ENCODE data around the gene TSPO. TPM values are rescaled to one million over a fixed set of nuclear protein-coding genes. Genes with fewer than 3 reads are reported as not detected.

TSPO gene
- total and polyA plus RNA-seq, 2 of the 8 experiments (the other 6 are each of a cell fraction or from before 2014, with no cell fraction given): 19.9 to 51.5 TPM

DNA sequence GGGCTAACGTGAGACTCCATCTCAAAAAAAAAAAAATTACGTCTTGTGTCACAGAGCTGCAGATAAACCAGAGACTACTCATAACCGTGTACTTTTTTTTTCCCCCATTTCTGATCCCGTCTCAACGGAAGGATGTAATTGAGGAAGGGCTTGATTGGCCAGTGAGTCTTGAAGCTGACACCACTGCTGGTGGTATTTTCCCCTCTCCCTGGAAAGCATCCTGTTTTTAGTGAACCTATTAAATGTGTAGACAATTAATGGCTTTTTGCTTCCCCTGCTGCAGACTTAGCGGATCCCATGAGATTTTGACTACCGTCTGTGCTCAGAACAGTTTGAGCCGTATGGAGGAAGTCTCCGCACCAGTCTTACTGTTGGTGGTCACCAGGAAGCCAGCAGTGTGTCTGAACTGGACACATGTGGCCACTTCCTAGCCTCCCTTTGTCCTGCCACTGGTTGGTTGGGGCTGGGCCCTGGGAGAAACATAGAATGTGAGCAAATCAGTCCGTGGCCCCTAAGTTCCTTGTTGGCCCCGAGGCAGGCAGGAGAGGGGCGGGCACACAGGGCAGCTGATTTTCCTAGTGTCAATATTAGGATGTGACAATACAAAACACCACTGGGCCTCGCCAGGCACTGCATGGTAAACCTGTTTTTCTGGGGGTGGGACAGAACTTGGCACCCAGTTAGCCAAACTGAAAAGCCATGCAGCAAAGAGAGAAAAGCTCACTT is 37.7 kb upstream of the TSPO start:
- no peaks in the 10 kb centered on the region for H3K9me3 ChIP-seq (ENCODE audit: insufficient read depth in 2 of 2, low read depth in 1 of 2, low read length in 1 of 2)
- no peaks in the 10 kb centered on the region for H3K79me2 ChIP-seq (ENCODE audit: control insufficient read depth in 1 of 2, insufficient read depth in 2 of 2, low read length in 2 of 2)
- no peak overlapping the region for H3K4me2 ChIP-seq (ENCODE audit: insufficient read depth in 1 of 2, low read depth in 2 of 2, low read length in 2 of 2)
- ChIA-PET POLR2A (ENCODE audit: partially characterized antibody) (interaction anchor here (1.0 to 1.9 kb wide), 2 partner anchors 13 to 18 kb away, joined by 4 read pairs; no protein-coding TSS in a partner anchor), CTCF (ENCODE audit: partially characterized antibody) (interaction anchor here (0.6 to 3.2 kb wide), 8 partner anchors 13 to 118 kb away, joined by 3 to 10 read pairs (median 3); no protein-coding TSS in a partner anchor)
- H3K4ac ChIP-seq (replicated peaks; ENCODE audit: insufficient read length, low read depth, low read length): no peak overlapping the region
- no peak overlapping the region for H4K91ac ChIP-seq (replicated peaks; ENCODE audit: insufficient read length, low read length)
- no peak overlapping the region for H4K8ac ChIP-seq (ENCODE audit: extremely low read depth, insufficient read depth, low read length)
- no peak overlapping the region for H3K4me3 ChIP-seq (ENCODE audit: extremely low read depth in 1 of 4, insufficient read depth in 2 of 4, low read depth in 3 of 4, low read length in 4 of 4)
- H2AFZ ChIP-seq (ENCODE audit: low read length): no peak overlapping the region
- peaks cover 3 to 4% of the 10 kb centered on the region in 2 experiments for H4K20me1 ChIP-seq (replicated peaks in 1 of 2; ENCODE audit: control insufficient read depth in 1 of 2, insufficient read depth in 2 of 2, low read length in 2 of 2)
- H3K79me1 ChIP-seq (ENCODE audit: low read depth, low read length): no peaks in the 10 kb centered on the region; the same call in 1 of the 2 replicates
- no peak for FAIRE-seq
- H3K23me2 ChIP-seq (ENCODE audit: low read depth, low read length): peaks cover 13% of the 10 kb centered on the region; the same call in 1 of the 2 replicates
- H2BK120ac ChIP-seq (replicated peaks; ENCODE audit: low read depth, low read length): no peak overlapping the region
- no peak overlapping the region for H4K5ac ChIP-seq (ENCODE audit: insufficient read length, low read depth, low read length)
- H3K4me1 ChIP-seq (replicated peaks in 1 of 4; ENCODE audit: control insufficient read depth in 3 of 4, insufficient read depth in 4 of 4, low read length in 3 of 4): peaks cover 0 to 10% (median 5%) of the 10 kb centered on the region in 4 experiments
- WGBS, 2 experiments (ENCODE audit: extremely low coverage in 1 of 2, insufficient coverage in 1 of 2, insufficient read length in 1 of 2, insufficient replicate concordance in 2 of 2, low coverage in 1 of 2, low lambda C conversion rate in 2 of 2, missing lambda C conversion rate in 1 of 2): 72% methylated on average over 13 of the region's 13 CpGs; no CpG with 5 or more reads in 1 of the 2 experiments
- no peak overlapping the region for H3K23ac ChIP-seq (ENCODE audit: insufficient read length)
- no peak overlapping the region for H3K27ac ChIP-seq (ENCODE audit: low read depth, low read length)
- peaks cover 10 to 44% (median 39%) of the 10 kb centered on the region in 4 experiments for H3K27me3 ChIP-seq (replicated peaks in 1 of 4; ENCODE audit: control insufficient read depth in 3 of 4, extremely low read depth in 1 of 4, insufficient read depth in 3 of 4, low read length in 3 of 4)
- TF ChIP-seq CBX8 (IDR thresholded peaks at IDR 0.05; ENCODE audit: borderline replicate concordance, low read depth, low read length): no peak
- H3K9ac ChIP-seq (replicated peaks in 1 of 4; ENCODE audit: extremely low read depth in 1 of 4, low read depth in 3 of 4, low read length in 3 of 4): no peak overlapping the region; a peak in 1 of 7 replicates
- no peaks in the 10 kb centered on the region for H3K36me3 ChIP-seq (ENCODE audit: control insufficient read depth in 2 of 4, insufficient read depth in 4 of 4, low read length in 3 of 4)
- no peak overlapping the region for H2BK12ac ChIP-seq (ENCODE audit: low read depth, low read length)
- no peak overlapping the region for H3K18ac ChIP-seq (ENCODE audit: extremely low read depth, low read length)
- no peak overlapping the region for H3K14ac ChIP-seq (ENCODE audit: insufficient read length)
- H2BK20ac ChIP-seq (ENCODE audit: low read length): no peak overlapping the region
- H2AK5ac ChIP-seq (ENCODE audit: low read depth, low read length): no peak overlapping the region
- no peak overlapping the region for H2BK15ac ChIP-seq (ENCODE audit: low read length)
- no peak for DNase-seq (ENCODE audit: low read depth in 1 of 2, low spot score in 2 of 2)
- no peak overlapping the region for H2BK5ac ChIP-seq (ENCODE audit: low read depth, low read length)
- no peak overlapping the region for H3K56ac ChIP-seq (replicated peaks; ENCODE audit: insufficient read length, low read depth, low read length)

Data from H1 (cell line).